K562 (cell line): Measurements from ENCODE around the gene MRLN. TPM values are rescaled to one million over a fixed set of nuclear protein-coding genes. Genes with fewer than 3 reads are reported as not detected.

Experiments used
- ATAC-seq: fragments of 200-7000 bp; cut with Tn5 transposase; 3 replicates; pipeline ENCODE4 v1.9.1; 2020; ENCODE audit warnings: moderate library complexity
- BruUV-seq: library from RNA; stranded (reverse); fragments of 400-500 nt; replicated peaks from 2 replicates; lab custom pipeline; 2021; lab: Mats Ljungman, UMichigan
- CTCF ChIA-PET: fragments of 300-600 bp; formaldehyde crosslinking; extraction: SDS; loops from one replicate; lab custom pipeline; 2021; ENCODE audit warnings: low intra/inter-chr PET ratio; lab: Yijun Ruan, JAX
- POLR2A ChIA-PET: fragments of 300-600, 350-650 bp; sonication (Branson Sonifier 250); formaldehyde crosslinking; extraction: SDS; loops from one replicate; lab custom pipeline; 2021; ENCODE audit warnings: antibody characterized with exemption, inconsistent platforms; lab: Yijun Ruan, JAX
- DNase-seq, 4 experiments: peaks; one replicate each; pipeline versions ENCODE4 v3.0.0 to v3.0.0-alpha.2; 2011 to 2018; ENCODE audit warnings: low spot score in 3 of 4, mixed read lengths in 3 of 4; ENCODE audit errors: extremely low read depth in 1 of 4
- FAIRE-seq: peaks from 2 replicates; lab custom pipeline; 2011; peaks lifted over from hg19 to GRCh38; lab: Jason Lieb, UNC
- H2AFZ ChIP-seq: 2 replicates; pipeline ENCODE4 v1.6.0; 2011; ENCODE audit warnings: low read depth, low read length, control low read depth, inconsistent platforms
- H3K27ac ChIP-seq: fragments of 200-600 bp; 3 replicates; pipeline ENCODE4 v1.8.0; 2011; ENCODE audit warnings: low read depth, mild to moderate bottlenecking, control low read depth, inconsistent platforms, low read length, moderate library complexity, mixed read lengths; ENCODE audit errors: extremely low read depth
- H3K27me3 ChIP-seq, 2 experiments: fragments of 300-600 bp in 1 of 2; 2 replicates in 1 of 2; 3 replicates in 1 of 2; pipeline versions ENCODE4 v1.6.0 to v1.8.0; 2011; ENCODE audit warnings: inconsistent platforms in 2 of 2, low read length in 2 of 2, mild to moderate bottlenecking in 1 of 2, mixed read lengths in 1 of 2, moderate library complexity in 1 of 2; ENCODE audit not compliant: control insufficient read depth in 2 of 2, insufficient read depth in 2 of 2
- H3K36me3 ChIP-seq: fragments of 300-600 bp; 3 replicates; pipeline ENCODE4 v1.8.0; 2011; ENCODE audit warnings: mild to moderate bottlenecking, low read length, inconsistent platforms; ENCODE audit not compliant: control insufficient read depth, insufficient read depth
- H3K4me1 ChIP-seq, 2 experiments: fragments of 200-600 bp in 1 of 2; replicated peaks in 1 of 2; 2 replicates in 1 of 2; 3 replicates in 1 of 2; pipeline versions ENCODE4 v1.5.1 to v1.8.0; 2011; ENCODE audit warnings: inconsistent platforms in 2 of 2, low read length in 2 of 2, mild to moderate bottlenecking in 1 of 2, mixed read lengths in 1 of 2, moderate library complexity in 1 of 2; ENCODE audit not compliant: control insufficient read depth in 2 of 2, insufficient read depth in 2 of 2
- H3K4me2 ChIP-seq: 2 replicates; pipeline ENCODE4 v1.6.1; 2011; ENCODE audit warnings: low read length, control low read depth, inconsistent platforms, mixed read lengths; ENCODE audit not compliant: insufficient read depth
- H3K4me3 ChIP-seq: fragments of 200-600 bp; sonication (generic), shearing (Covaris generic); 2 replicates; pipeline ENCODE4 v1.5.1; 2016; ENCODE audit warnings: control low read depth, inconsistent platforms
- H3K79me2 ChIP-seq: fragments of 200-600 bp; 3 replicates; pipeline ENCODE4 v1.8.0; 2011; ENCODE audit warnings: low read length, inconsistent platforms; ENCODE audit not compliant: control insufficient read depth, insufficient read depth
- H3K9ac ChIP-seq, 2 experiments: 2 replicates each; pipeline versions ENCODE4 v1.6.0 to v1.6.1; 2011; ENCODE audit warnings: low read depth in 2 of 2, low read length in 2 of 2, control low read depth in 1 of 2, inconsistent platforms in 1 of 2, mild to moderate bottlenecking in 1 of 2, mixed read lengths in 1 of 2; ENCODE audit not compliant: insufficient read depth in 1 of 2
- H3K9me1 ChIP-seq: one replicate; pipeline ENCODE4 v1.6.0; 2011; ENCODE audit warnings: inconsistent platforms, mild to moderate bottlenecking, low read length, moderate library complexity; ENCODE audit not compliant: control insufficient read depth, insufficient read depth
- H3K9me3 ChIP-seq: replicated peaks from 2 replicates; pipeline ENCODE4 v1.5.1; 2011; ENCODE audit warnings: low read depth, low read length, inconsistent platforms; ENCODE audit not compliant: control insufficient read depth, insufficient read depth
- H4K20me1 ChIP-seq: replicated peaks from 2 replicates; pipeline ENCODE4 v1.6.1; 2011; ENCODE audit warnings: low read length, inconsistent platforms, mixed read lengths; ENCODE audit not compliant: control insufficient read depth, insufficient read depth
- HDAC8 ChIP-seq: fragments of 450-650 bp; IDR thresholded peaks from 2 replicates; pipeline ENCODE4 v1.6.1; 2016; ENCODE audit warnings: mild to moderate bottlenecking, missing genetic modification characterization, moderate library complexity, missing compliant biosample characterization
- POU5F1 ChIP-seq: fragments of 150-350 bp; IDR thresholded peaks from 2 replicates; pipeline ENCODE4 v1.6.1; 2014; ENCODE audit warnings: borderline replicate concordance, low read length, low read depth, mild to moderate bottlenecking; ENCODE audit not compliant: partially characterized antibody
- RFX5 ChIP-seq: IDR thresholded peaks from 2 replicates; pipeline ENCODE4 v1.6.1; 2011; ENCODE audit warnings: low read depth, mild to moderate bottlenecking, improper control_type of control experiment, low read length
- SETDB1 ChIP-seq: IDR thresholded peaks from one replicate; pipeline ENCODE4 v1.6.1; 2012; ENCODE audit warnings: low read length, control low read depth, inconsistent platforms
- SLC30A9 ChIP-seq: fragments of 250-450 bp; sonication (Bioruptor Pico); IDR thresholded peaks from 2 replicates; pipeline ENCODE4 v1.8.0; 2022; ENCODE audit warnings: mild to moderate bottlenecking, moderate library complexity
- THAP7 ChIP-seq: fragments of 250-450 bp; sonication (Bioruptor Pico); IDR thresholded peaks from 2 replicates; pipeline ENCODE4 v1.5.0; 2021
- TRIM25 ChIP-seq: fragments of 450-650 bp; IDR thresholded peaks from 2 replicates; pipeline ENCODE4 v1.7.0; 2016; ENCODE audit warnings: borderline replicate concordance
- ZFP30 ChIP-seq: fragments of 250-450 bp; sonication (Bioruptor Pico); IDR thresholded peaks from 2 replicates; pipeline ENCODE4 v1.8.0; 2022; ENCODE audit warnings: moderate library complexity, mild to moderate bottlenecking, inconsistent platforms, borderline replicate concordance
- ZNF830 ChIP-seq: fragments of 250-450 bp; sonication (Bioruptor Pico); IDR thresholded peaks from 2 replicates; pipeline ENCODE4 v1.5.0; 2021; ENCODE audit warnings: mild to moderate bottlenecking
- WGBS: fragments of 100-300 bp; shearing (Covaris generic); methylation state at CpG from one replicate; pipeline ENCODE4 v1.1.6; 2016; ENCODE audit warnings: low coverage, mixed read lengths; ENCODE audit not compliant: insufficient coverage; ENCODE audit errors: missing lambda C conversion rate; 5-methylcytosine and 5-hydroxymethylcytosine counted together
- in situ Hi-C: fragments of 300-500 bp; cut with MboI; formaldehyde crosslinking; loops from 4 replicates; pipeline ENCODE4 v1.15.0; 2018; ENCODE audit warnings: inconsistent platforms, mixed read lengths
- intact Hi-C: fragments of 100-400 bp; cut with micrococcal nuclease; formaldehyde crosslinking; loops from 2 replicates; pipeline ENCODE4 v1.14.2; 2022
- polyA plus RNA-seq, 8 experiments: library from polyadenylated mRNA; depleted of rRNA in 4 of 8; stranded (reverse) in 5 of 8; unstranded in 3 of 8; fragments of >200 nt; fragmentation: Nextera tagmentation in 2 of 8; fragmentation: Illumina TruSeq in 1 of 8; extraction: Ambion mirVana in 2 of 8; extraction: Trizol in 1 of 8; gene quantifications; 2 replicates each; pipeline versions ENCODE4 v1.2.1 to v1.2.3, GENCODE V29; 2011 to 2014; ENCODE audit warnings: inconsistent platforms in 1 of 8, missing spikeins in 1 of 8
- total RNA-seq, 7 experiments: library from RNA; depleted of rRNA in 6 of 7; stranded (reverse); fragments of >200 nt in 6 of 7; fragmentation: Illumina TruSeq in 2 of 7; extraction: Trizol in 2 of 7; gene quantifications; 2 replicates each; pipeline versions ENCODE4 v1.2.1 to v1.2.3, GENCODE V29; 2011 to 2021; ENCODE audit warnings: low replicate concordance in 1 of 7
- TF ChIP-seq, protein P1 (sequence below): IDR thresholded peaks from 3 replicates; pipeline ENCODE4 v1.6.1; 2011; ENCODE audit warnings: borderline replicate concordance, mild to moderate bottlenecking, moderate library complexity; ENCODE audit not compliant: insufficient read length; ENCODE audit errors: extremely low read depth

Gene MRLN
- total and polyA plus RNA-seq, 9 of the 15 experiments (the other 6 are each of a cell fraction or from before 2014, with no cell fraction given): 0.07 to 0.13 TPM; not detected in 7

DNA sequence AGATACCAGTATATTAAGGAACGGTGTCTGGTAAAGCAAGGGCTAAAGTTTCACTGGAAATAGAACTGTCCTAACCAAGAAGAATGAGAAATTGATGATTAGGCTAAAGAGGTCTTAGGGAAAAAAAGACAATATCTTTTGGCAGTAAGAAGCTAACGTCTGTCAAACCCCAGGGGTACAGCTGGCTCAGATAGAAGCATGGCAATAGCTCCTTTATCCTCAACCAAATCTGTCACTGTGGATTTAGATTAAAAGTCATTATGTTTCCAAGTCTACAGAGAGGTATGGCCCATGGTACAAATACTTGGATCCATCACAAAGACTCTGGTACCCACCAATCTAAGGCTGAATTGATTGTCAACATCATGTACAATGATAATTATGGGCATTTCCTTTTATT, 35.0 kb downstream of the MRLN start:
- WGBS: 0% methylated on average over 2 of the region's 2 CpGs
- TF ChIP-seq SLC30A9: no peak
- TF ChIP-seq, protein P1, sequence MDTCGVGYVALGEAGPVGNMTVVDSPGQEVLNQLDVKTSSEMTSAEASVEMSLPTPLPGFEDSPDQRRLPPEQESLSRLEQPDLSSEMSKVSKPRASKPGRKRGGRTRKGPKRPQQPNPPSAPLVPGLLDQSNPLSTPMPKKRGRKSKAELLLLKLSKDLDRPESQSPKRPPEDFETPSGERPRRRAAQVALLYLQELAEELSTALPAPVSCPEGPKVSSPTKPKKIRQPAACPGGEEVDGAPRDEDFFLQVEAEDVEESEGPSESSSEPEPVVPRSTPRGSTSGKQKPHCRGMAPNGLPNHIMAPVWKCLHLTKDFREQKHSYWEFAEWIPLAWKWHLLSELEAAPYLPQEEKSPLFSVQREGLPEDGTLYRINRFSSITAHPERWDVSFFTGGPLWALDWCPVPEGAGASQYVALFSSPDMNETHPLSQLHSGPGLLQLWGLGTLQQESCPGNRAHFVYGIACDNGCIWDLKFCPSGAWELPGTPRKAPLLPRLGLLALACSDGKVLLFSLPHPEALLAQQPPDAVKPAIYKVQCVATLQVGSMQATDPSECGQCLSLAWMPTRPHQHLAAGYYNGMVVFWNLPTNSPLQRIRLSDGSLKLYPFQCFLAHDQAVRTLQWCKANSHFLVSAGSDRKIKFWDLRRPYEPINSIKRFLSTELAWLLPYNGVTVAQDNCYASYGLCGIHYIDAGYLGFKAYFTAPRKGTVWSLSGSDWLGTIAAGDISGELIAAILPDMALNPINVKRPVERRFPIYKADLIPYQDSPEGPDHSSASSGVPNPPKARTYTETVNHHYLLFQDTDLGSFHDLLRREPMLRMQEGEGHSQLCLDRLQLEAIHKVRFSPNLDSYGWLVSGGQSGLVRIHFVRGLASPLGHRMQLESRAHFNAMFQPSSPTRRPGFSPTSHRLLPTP: no peak
- TF ChIP-seq POU5F1: no peak
- TF ChIP-seq RFX5: no peak
- TF ChIP-seq HDAC8: no peak
- no peak for TF ChIP-seq TRIM25
- no peak for TF ChIP-seq THAP7 (CRISPR knock-in tag)
- no peak for TF ChIP-seq SETDB1
- no peak for TF ChIP-seq ZFP30 (CRISPR knock-in tag)
- no peak for TF ChIP-seq ZNF830 (CRISPR knock-in tag)
- H3K4me1 ChIP-seq: peaks cover 0 to 8% of the 10 kb centered on the region in 2 experiments; a peak in 2 of 5 replicates
- no peak overlapping the region for H3K4me2 ChIP-seq
- H3K4me3 ChIP-seq: no peak overlapping the region
- H3K9me3 ChIP-seq: no peaks in the 10 kb centered on the region
- no peaks in the 10 kb centered on the region for H3K79me2 ChIP-seq
- ChIA-PET CTCF (no interaction called here), POLR2A (interaction anchor here (1.0 kb wide), 1 partner anchor 16 kb away, joined by 3 read pairs; no protein-coding TSS in a partner anchor)
- BruUV-seq: no TSS peak
- in situ Hi-C loops: no loop called here
- H3K27ac ChIP-seq: no peak overlapping the region
- H3K27me3 ChIP-seq: no peaks in the 10 kb centered on the region
- ATAC-seq: no peak
- no peaks in the 10 kb centered on the region for H4K20me1 ChIP-seq
- H2AFZ ChIP-seq: no peak overlapping the region
- intact Hi-C loops: no loop called here
- DNase-seq: no peak
- FAIRE-seq: no peak
- H3K9me1 ChIP-seq: no peaks in the 10 kb centered on the region
- H3K9ac ChIP-seq: no peak overlapping the region
- H3K36me3 ChIP-seq: no peaks in the 10 kb centered on the region
